Inflammatory macrophage treated with lipopolysaccharide for 4 hours (primary cell): ENCODE results near the gene HOXB8.
A peak's percentile ranks its signal among the peaks of the same experiment; 100 is the strongest.

Experiments
- DNase-seq: peaks from one replicate; pipeline ENCODE4 v3.0.0-alpha.2; 2020

Gene HOXB8

GRCh38 chr17:48637323-48638260, 22.5 kb upstream of the HOXB8 start:
- DNase-seq = no peak

GRCh38 chr17:48636177-48637018, 21.3 kb upstream of the HOXB8 start:
- DNase-seq = peak; percentile 45

GRCh38 chr17:48634493-48635208, 19.6 kb upstream of the HOXB8 start:
- DNase-seq = no peak

- DNase-seq = no peak
These were observed 18.2 kb upstream of the HOXB8 start for GRCh38 chr17:48633266-48633677.

GRCh38 chr17:48632579-48633265, 17.6 kb upstream of the HOXB8 start:
- no peak for DNase-seq

GRCh38 chr17:48631693-48632578, 16.8 kb upstream of the HOXB8 start:
- no peak for DNase-seq

- no peak for DNase-seq
These were observed 16.0 kb upstream of the HOXB8 start for GRCh38 chr17:48630925-48631692.

- DNase-seq = no peak
These were observed 15.2 kb upstream of the HOXB8 start for GRCh38 chr17:48630009-48630924.

GRCh38 chr17:48629411-48629759, 14.3 kb upstream of the HOXB8 start:
- DNase-seq = no peak

GRCh38 chr17:48628649-48629410, 13.7 kb upstream of the HOXB8 start:
- DNase-seq = no peak

- no peak for DNase-seq
These were observed 12.8 kb upstream of the HOXB8 start for GRCh38 chr17:48627623-48628521.

- no peak for DNase-seq
These were observed 12.1 kb upstream of the HOXB8 start for GRCh38 chr17:48627118-48627597.

- DNase-seq = no peak
These were observed 11.4 kb upstream of the HOXB8 start, which contains the start of gene HOXB9 for GRCh38 chr17:48626245-48627117. HOXB9 (minus strand) TSS chr17:48626358; CDS start chr17:48626269, 89 bp downstream.

GRCh38 chr17:48625495-48626244, 10.6 kb upstream of the HOXB8 start:
- DNase-seq = no peak
